DOHH2 (cell line): Measurements from ENCODE around the gene NKD1.

Experiments
- H3F3A ChIP-seq: fragments of 200-600 bp; sonication (generic), shearing (Covaris generic); 2 replicates; pipeline ENCODE4 v1.6.0; 2016; ENCODE audit warnings: antibody characterized with exemption, mild to moderate bottlenecking; ENCODE audit not compliant: control insufficient read depth, insufficient read depth
- H3K27ac ChIP-seq: fragments of 200-600 bp; sonication (generic); 2 replicates; pipeline ENCODE4 v1.5.1; 2014; ENCODE audit warnings: low read depth, mild to moderate bottlenecking, low read length, moderate library complexity
- H3K27me3 ChIP-seq: fragments of 200-600 bp; sonication (generic); 2 replicates; pipeline ENCODE4 v1.6.1; 2014; ENCODE audit warnings: mild to moderate bottlenecking, low read length, mixed read lengths; ENCODE audit not compliant: control insufficient read depth
- H3K36me3 ChIP-seq: fragments of 200-600 bp; sonication (generic); 2 replicates; pipeline ENCODE4 v1.6.1; 2014; ENCODE audit warnings: mild to moderate bottlenecking, low read length, moderate library complexity, mixed read lengths; ENCODE audit not compliant: control insufficient read depth
- H3K4me1 ChIP-seq: fragments of 200-600 bp; sonication (generic); 2 replicates; pipeline ENCODE4 v1.6.1; 2014; ENCODE audit warnings: mild to moderate bottlenecking, low read length, mixed read lengths; ENCODE audit not compliant: control insufficient read depth
- H3K4me2 ChIP-seq: fragments of 200-600 bp; sonication (generic); 2 replicates; pipeline ENCODE4 v1.6.0; 2014; ENCODE audit warnings: mild to moderate bottlenecking, low read length, moderate library complexity
- H3K4me3 ChIP-seq: fragments of 200-600 bp; sonication (generic); 2 replicates; pipeline ENCODE4 v1.5.1; 2014; ENCODE audit warnings: mild to moderate bottlenecking, low read length, mixed read lengths
- H3K79me2 ChIP-seq: fragments of 200-600 bp; sonication (generic); 2 replicates; pipeline ENCODE4 v1.6.1; 2014; ENCODE audit warnings: mild to moderate bottlenecking, low read length, mixed read lengths; ENCODE audit not compliant: control insufficient read depth
- H3K9me2 ChIP-seq: fragments of 200-600 bp; sonication (generic); replicated peaks from 2 replicates; pipeline ENCODE4 v1.6.1; 2014; ENCODE audit warnings: mild to moderate bottlenecking, low read length, mixed read lengths; ENCODE audit not compliant: control insufficient read depth
- H3K9me3 ChIP-seq: fragments of 200-600 bp; sonication (generic); 2 replicates; pipeline ENCODE4 v1.6.1; 2014; ENCODE audit warnings: antibody characterized with exemption, low read length, mixed read lengths; ENCODE audit not compliant: control insufficient read depth, insufficient read depth
- H4K20me1 ChIP-seq: fragments of 200-600 bp; sonication (generic); 2 replicates; pipeline ENCODE4 v1.6.0; 2014; ENCODE audit warnings: low read depth, mild to moderate bottlenecking, antibody characterized with exemption, low read length, moderate library complexity; ENCODE audit not compliant: control insufficient read depth, insufficient read depth
- CTCF ChIP-seq: fragments of 200-600 bp; sonication (generic); IDR thresholded peaks from one replicate; pipeline ENCODE4 v1.5.1; 2014; ENCODE audit warnings: antibody characterized with exemption, mild to moderate bottlenecking, low read depth, low read length; ENCODE audit not compliant: poor library complexity, severe bottlenecking
- EZH2phosphoT487 ChIP-seq: fragments of 200-600 bp; sonication (generic); IDR thresholded peaks from 2 replicates; pipeline ENCODE4 v1.6.1; 2017; ENCODE audit warnings: borderline replicate concordance, mild to moderate bottlenecking, antibody characterized with exemption, low read length, moderate library complexity, mixed read lengths

Gene NKD1

GRCh38 chr16:50696126-50696525, 147.9 kb downstream of the NKD1 start:
- no peak overlapping the region for H3K4me3 ChIP-seq
- H3K27me3 ChIP-seq, result peaks cover 35% of the 10 kb centered on the region
- H3K27ac ChIP-seq, result no peak overlapping the region
- TF ChIP-seq EZH2phosphoT487, result no peak
- TF ChIP-seq CTCF, result no peak
- no peaks in the 10 kb centered on the region for H4K20me1 ChIP-seq
- H3K9me3 ChIP-seq, result no peaks in the 10 kb centered on the region
- no peaks in the 10 kb centered on the region for H3F3A ChIP-seq
- no peak overlapping the region for H3K4me2 ChIP-seq
- no peaks in the 10 kb centered on the region for H3K36me3 ChIP-seq
- H3K4me1 ChIP-seq, result no peaks in the 10 kb centered on the region
- no peaks in the 10 kb centered on the region for H3K79me2 ChIP-seq
- no peaks in the 10 kb centered on the region for H3K9me2 ChIP-seq

- Histone ChIP-seq H3K27ac (no peak overlapping the region), H3K9me3 (no peaks in the 10 kb centered on the region), H3K36me3 (no peaks in the 10 kb centered on the region), H3F3A (no peaks in the 10 kb centered on the region), H3K4me2 (no peak overlapping the region), H3K4me3 (no peak overlapping the region), H3K4me1 (no peaks in the 10 kb centered on the region), H3K9me2 (no peaks in the 10 kb centered on the region), H4K20me1 (no peaks in the 10 kb centered on the region), H3K79me2 (no peaks in the 10 kb centered on the region), H3K27me3 (peaks cover 35% of the 10 kb centered on the region)
- TF ChIP-seq CTCF (no peak), EZH2phosphoT487 (no peak)
Measured at GRCh38 chr16:50696575-50697420, 148.6 kb downstream of the NKD1 start.

GRCh38 chr16:50697421-50697715, 149.2 kb downstream of the NKD1 start:
- no peak for TF ChIP-seq CTCF
- TF ChIP-seq EZH2phosphoT487, result no peak
- Histone ChIP-seq H3K4me1 (no peaks in the 10 kb centered on the region), H3K4me2 (no peak overlapping the region), H4K20me1 (no peaks in the 10 kb centered on the region), H3K79me2 (no peaks in the 10 kb centered on the region), H3K9me2 (no peaks in the 10 kb centered on the region), H3K27ac (no peak overlapping the region), H3K4me3 (no peak overlapping the region), H3F3A (no peaks in the 10 kb centered on the region), H3K9me3 (no peaks in the 10 kb centered on the region), H3K36me3 (no peaks in the 10 kb centered on the region), H3K27me3 (peaks cover 33% of the 10 kb centered on the region)
